Measurements from ENCODE around the gene ACSL5. TPM values are rescaled to one million over a fixed set of nuclear protein-coding genes. Genes with fewer than 3 reads are reported as not detected.
"Not testable (repeated sequence)": the region's sequence is repeated elsewhere in the genome, so short reads cannot be mapped to it uniquely, and the experiment has no call there.

The ACSL5 gene
- polyA plus RNA-seq, 3 donors from 2014 or later, result 63.9 to 86.5 (median 78.4) TPM

GRCh38 chr10:112389271-112389822 is 15.4 kb downstream of the ACSL5 start:
- peak overlapping the region in 4 of 5 donors; percentile 10 to 63 (median 42) for H3K4me3 Mint-ChIP-seq

GRCh38 chr10:112390125-112390703 is 16.3 kb downstream of the ACSL5 start:
- Mint-ChIP-seq H3K4me3 (peak overlapping the region in 1 of 5 donors; percentile 4), H3K36me3 (no peaks in the 10 kb centered on the region), H3K9me3 (no peaks in the 10 kb centered on the region), H3K4me1 (peaks cover 57 to 65% of the 10 kb centered on the region in 2 donors), H3K27me3 (ENCODE audit: low read depth in 3 of 3) (no peaks in the 10 kb centered on the region), H3K27ac (peak overlapping the region in 5 of 6 donors; percentile 41 to 78 (median 73))
- DNase-seq, result no peak

More at GRCh38 chr10:112389271-112389822, 15.4 kb downstream of the ACSL5 start:
- no peaks in the 10 kb centered on the region for H3K9me3 Mint-ChIP-seq
- no peaks in the 10 kb centered on the region for H3K36me3 Mint-ChIP-seq
- DNase-seq, result peak; percentile 24 to 58 (median 28)
- H3K27ac Mint-ChIP-seq, result peak overlapping the region; percentile 66 to 91 (median 74)
- H3K4me1 Mint-ChIP-seq, result peaks cover 61 to 73% of the 10 kb centered on the region in 2 donors
- H3K27me3 Mint-ChIP-seq (ENCODE audit: low read depth in 3 of 3), result no peaks in the 10 kb centered on the region

- no peaks in the 10 kb centered on the region for H3K9me3 Mint-ChIP-seq
- no peak overlapping the region for H3K4me3 Mint-ChIP-seq
- H3K36me3 Mint-ChIP-seq, result no peaks in the 10 kb centered on the region
- peaks cover 36 to 42% of the 10 kb centered on the region in 2 donors for H3K4me1 Mint-ChIP-seq
- H3K27me3 Mint-ChIP-seq (ENCODE audit: low read depth in 3 of 3), result no peaks in the 10 kb centered on the region
- H3K27ac Mint-ChIP-seq, result no peak overlapping the region
- DNase-seq, result no peak
These were observed 19.4 kb downstream of the ACSL5 start for GRCh38 chr10:112393341-112393740.

- H3K4me1 Mint-ChIP-seq, result peaks cover 31 to 37% of the 10 kb centered on the region in 2 donors
- H3K36me3 Mint-ChIP-seq, result peaks cover 0 to 1% (median 1%) of the 10 kb centered on the region in 3 donors
- H3K27me3 Mint-ChIP-seq (ENCODE audit: low read depth in 3 of 3), result no peaks in the 10 kb centered on the region
- no peak overlapping the region for H3K4me3 Mint-ChIP-seq
- no peaks in the 10 kb centered on the region for H3K9me3 Mint-ChIP-seq
- no peak for DNase-seq
- H3K27ac Mint-ChIP-seq, result peak overlapping the region in 2 of 6 donors; percentile 48 to 67
These were observed 19.9 kb downstream of the ACSL5 start for GRCh38 chr10:112393827-112394226.

GRCh38 chr10:112394475-112394875 is 20.6 kb downstream of the ACSL5 start:
- Mint-ChIP-seq H3K4me1 (peaks cover 25 to 31% of the 10 kb centered on the region in 2 donors), H3K27ac (peak overlapping the region in 3 of 6 donors; percentile 37 to 67 (median 48)), H3K4me3 (no peak overlapping the region), H3K36me3 (peaks cover 2 to 6% (median 4%) of the 10 kb centered on the region in 3 donors), H3K27me3 (ENCODE audit: low read depth in 3 of 3) (no peaks in the 10 kb centered on the region), H3K9me3 (no peaks in the 10 kb centered on the region)
- no peak for DNase-seq

GRCh38 chr10:112395809-112396530 is 22.1 kb downstream of the ACSL5 start:
- Mint-ChIP-seq H3K4me3 (no peak overlapping the region), H3K9me3 (no peaks in the 10 kb centered on the region), H3K27me3 (ENCODE audit: low read depth in 3 of 3) (no peaks in the 10 kb centered on the region), H3K36me3 (peaks cover 6 to 13% (median 7%) of the 10 kb centered on the region in 3 donors), H3K27ac (no peak overlapping the region), H3K4me1 (peaks cover 10 to 17% of the 10 kb centered on the region in 2 donors)
- no peak for DNase-seq

- Mint-ChIP-seq H3K4me3 (no peak overlapping the region), H3K36me3 (peaks cover 7 to 18% (median 7%) of the 10 kb centered on the region in 3 donors), H3K27ac (no peak overlapping the region), H3K9me3 (no peaks in the 10 kb centered on the region), H3K27me3 (ENCODE audit: low read depth in 3 of 3) (peaks cover 0 to 3% (median 0%) of the 10 kb centered on the region in 3 donors), H3K4me1 (peaks cover 0 to 11% of the 10 kb centered on the region in 2 donors)
- DNase-seq, result no peak
These were observed 23.7 kb downstream of the ACSL5 start for GRCh38 chr10:112397592-112397991.

- no peak for DNase-seq
- Mint-ChIP-seq H3K4me3 (no peak overlapping the region), H3K27ac (no peak overlapping the region)
These were observed 29.0 kb downstream of the ACSL5 start for GRCh38 chr10:112402917-112403316.

GRCh38 chr10:112404617-112405016 is 30.7 kb downstream of the ACSL5 start:
- Mint-ChIP-seq H3K27me3 (ENCODE audit: low read depth in 3 of 3) (peaks cover 0 to 3% (median 0%) of the 10 kb centered on the region in 3 donors), H3K9me3 (no peaks in the 10 kb centered on the region), H3K4me1 (no peaks in the 10 kb centered on the region), H3K36me3 (peaks cover 30 to 64% (median 46%) of the 10 kb centered on the region in 3 donors), H3K4me3 (no peak overlapping the region), H3K27ac (peak overlapping the region in 1 of 6 donors; percentile 39)
- no peak for DNase-seq

More at GRCh38 chr10:112402917-112403316, 29.0 kb downstream of the ACSL5 start:
- Mint-ChIP-seq H3K9me3 (no peaks in the 10 kb centered on the region), H3K36me3 (peaks cover 30 to 56% (median 39%) of the 10 kb centered on the region in 3 donors), H3K4me1 (no peaks in the 10 kb centered on the region), H3K27me3 (ENCODE audit: low read depth in 3 of 3) (peaks cover 0 to 3% (median 0%) of the 10 kb centered on the region in 3 donors)

- Mint-ChIP-seq H3K36me3 (peaks cover 28 to 76% (median 59%) of the 10 kb centered on the region in 3 donors), H3K27ac (peak overlapping the region in 2 of 6 donors; percentile 21 to 52)
- not testable (repeated sequence) for H3K27me3 Mint-ChIP-seq (ENCODE audit: low read depth in 3 of 3); H3K9me3 Mint-ChIP-seq; DNase-seq; H3K4me1 Mint-ChIP-seq; H3K4me3 Mint-ChIP-seq
These were observed 32.9 kb downstream of the ACSL5 start for GRCh38 chr10:112406806-112407205.

GRCh38 chr10:112407696-112408095 is 33.8 kb downstream of the ACSL5 start:
- peaks cover 28 to 73% (median 60%) of the 10 kb centered on the region in 3 donors for H3K36me3 Mint-ChIP-seq
- H3K27ac Mint-ChIP-seq, result peak overlapping the region in 1 of 6 donors; percentile 35
- no peaks in the 10 kb centered on the region for H3K9me3 Mint-ChIP-seq
- DNase-seq, result no peak
- no peaks in the 10 kb centered on the region for H3K4me1 Mint-ChIP-seq
- no peaks in the 10 kb centered on the region for H3K27me3 Mint-ChIP-seq (ENCODE audit: low read depth in 3 of 3)
- no peak overlapping the region for H3K4me3 Mint-ChIP-seq

- H3K36me3 Mint-ChIP-seq, result peaks cover 29 to 74% (median 59%) of the 10 kb centered on the region in 3 donors
- no peaks in the 10 kb centered on the region for H3K9me3 Mint-ChIP-seq
- no peak for DNase-seq
- H3K27me3 Mint-ChIP-seq (ENCODE audit: low read depth in 3 of 3), result no peaks in the 10 kb centered on the region
- H3K27ac Mint-ChIP-seq, result no peak overlapping the region
- no peaks in the 10 kb centered on the region for H3K4me1 Mint-ChIP-seq
- no peak overlapping the region for H3K4me3 Mint-ChIP-seq
These were observed 35.4 kb downstream of the ACSL5 start for GRCh38 chr10:112409299-112409698.

GRCh38 chr10:112409755-112410154 is 35.8 kb downstream of the ACSL5 start:
- Mint-ChIP-seq H3K4me3 (no peak overlapping the region), H3K27ac (no peak overlapping the region), H3K27me3 (ENCODE audit: low read depth in 3 of 3) (no peaks in the 10 kb centered on the region), H3K4me1 (no peaks in the 10 kb centered on the region), H3K36me3 (peaks cover 29 to 73% (median 59%) of the 10 kb centered on the region in 3 donors), H3K9me3 (no peaks in the 10 kb centered on the region)
- no peak for DNase-seq

GRCh38 chr10:112412696-112413095 is 38.8 kb downstream of the ACSL5 start:
- Mint-ChIP-seq H3K27me3 (ENCODE audit: low read depth in 3 of 3) (no peaks in the 10 kb centered on the region), H3K4me1 (no peaks in the 10 kb centered on the region), H3K36me3 (peaks cover 24 to 72% (median 58%) of the 10 kb centered on the region in 3 donors), H3K4me3 (no peak overlapping the region), H3K9me3 (no peaks in the 10 kb centered on the region), H3K27ac (no peak overlapping the region)
- DNase-seq, result no peak
